Glomerular visceral epithelial cell (primary cell): ENCODE data around the gene MSMB.
A peak's percentile ranks its signal among the peaks of the same experiment; 100 is the strongest.
"Not testable (repeated sequence)": the region's sequence is repeated elsewhere in the genome, so short reads cannot be mapped to it uniquely, and the experiment has no call there.

Experiments used
- DNase-seq: peaks from one replicate; pipeline ENCODE4 v3.0.0-alpha.2; 2016; ENCODE audit errors: extremely low spot score

The MSMB gene

DNA sequence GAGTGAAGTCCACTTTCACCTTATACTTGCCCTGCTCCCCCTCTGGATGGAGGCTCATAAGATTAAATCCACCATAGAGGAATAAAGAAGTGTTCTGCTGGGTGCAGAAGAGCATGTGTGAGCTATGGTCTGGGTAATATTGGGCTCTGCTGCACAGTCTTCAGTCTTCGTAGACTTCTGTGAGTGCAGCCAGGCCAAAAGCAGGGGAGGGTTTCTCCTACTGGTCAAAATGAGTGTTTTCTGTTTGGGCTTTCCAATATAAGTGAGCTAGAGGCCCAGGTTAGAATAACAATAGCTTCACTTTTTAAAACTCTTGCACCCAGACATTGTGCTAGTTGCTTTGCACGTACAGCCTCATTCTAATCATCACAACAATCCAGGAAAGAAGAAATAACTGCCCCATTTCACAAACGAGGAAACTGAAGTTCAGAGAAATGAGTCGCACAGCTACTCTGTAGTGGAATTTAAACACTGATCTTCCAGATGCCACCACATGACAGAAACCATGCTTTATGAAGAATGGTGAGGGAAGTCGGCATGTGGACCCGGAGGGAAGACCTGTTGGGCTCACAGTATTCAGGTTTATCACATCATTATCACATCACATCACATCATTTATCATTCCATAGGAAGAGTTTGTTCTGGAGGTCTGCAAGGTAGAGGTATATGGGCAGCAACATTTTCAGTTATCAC lies 23.8 kb upstream of the MSMB start:
- no peak for DNase-seq

GRCh38 chr10:46068905-46069304 lies 22.8 kb upstream of the MSMB start:
- DNase-seq = no peak

- DNase-seq = no peak
These were observed 22.0 kb upstream of the MSMB start for GRCh38 chr10:46068117-46068516.

DNA sequence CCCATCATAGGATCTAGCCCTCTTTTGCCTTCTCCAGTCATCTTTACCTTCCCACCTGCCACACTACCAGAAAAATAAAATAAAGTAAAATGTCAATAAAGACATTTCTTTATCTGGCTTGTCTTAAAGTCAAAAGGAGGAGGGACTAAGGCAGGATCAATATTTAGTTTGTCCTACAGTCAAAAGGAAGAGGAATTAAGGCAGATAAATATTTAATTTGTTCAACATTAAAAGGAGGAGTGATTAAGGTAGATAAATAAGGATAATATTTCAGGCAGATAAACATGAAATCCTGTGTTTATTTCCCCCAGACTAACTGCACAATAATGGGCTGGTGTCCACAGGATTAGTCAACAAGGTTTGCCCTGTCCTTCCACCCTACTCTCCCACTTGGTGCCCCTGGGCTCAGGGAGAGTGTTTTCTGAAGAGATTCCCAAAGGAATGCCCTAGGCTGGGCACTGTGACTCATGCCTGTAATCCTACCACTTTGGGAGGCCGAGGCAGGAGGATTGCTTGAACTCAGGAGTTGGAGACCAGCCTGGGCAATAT lies 18.3 kb upstream of the MSMB start:
- DNase-seq = no peak

GRCh38 chr10:46062723-46063428 lies 16.8 kb upstream of the MSMB start:
- DNase-seq = no peak

- DNase-seq = no peak
These were observed 14.6 kb upstream of the MSMB start for GRCh38 chr10:46060706-46061105.

DNA sequence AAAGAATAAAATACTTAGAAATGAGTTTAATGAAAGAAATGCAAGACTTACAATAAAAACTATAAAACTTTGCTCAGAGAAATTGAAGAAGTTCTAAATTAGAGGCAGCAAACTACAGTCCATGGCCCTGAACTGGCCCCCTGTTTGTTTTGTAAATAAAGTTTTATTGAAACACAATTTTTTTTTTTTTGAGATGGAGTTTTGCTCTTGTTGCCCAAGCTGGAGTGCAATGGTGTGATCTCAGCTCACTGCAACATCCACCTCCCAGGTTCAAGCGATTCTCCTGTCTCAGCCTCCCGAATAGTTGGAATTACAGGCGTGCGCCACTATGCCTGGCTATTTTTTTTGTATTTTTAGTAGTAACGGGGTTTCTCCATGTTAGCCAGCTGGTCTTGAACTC lies 11.9 kb upstream of the MSMB start:
- DNase-seq = not testable (repeated sequence)

DNA sequence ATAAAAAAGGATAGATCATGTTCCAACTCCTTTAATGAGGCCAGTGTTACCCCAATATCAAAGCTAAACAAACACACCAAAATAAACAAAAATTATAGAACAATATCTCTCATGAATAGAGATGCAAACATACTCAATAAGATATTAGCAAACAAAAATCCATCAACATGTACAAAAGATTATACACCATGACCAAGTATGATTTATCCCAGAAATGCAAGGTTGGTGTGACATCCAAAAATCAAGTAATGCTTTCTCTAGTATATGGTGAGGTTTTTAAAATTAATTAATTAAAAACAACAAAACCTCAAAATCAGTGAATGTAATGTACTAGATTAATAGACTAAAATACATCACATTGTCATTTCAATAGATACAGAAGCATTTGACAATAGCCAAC lies 11.0 kb upstream of the MSMB start:
- DNase-seq = no peak

- no peak for DNase-seq
These were observed 9.7 kb upstream of the MSMB start for GRCh38 chr10:46055771-46056170.

GRCh38 chr10:46053534-46054434 lies 7.7 kb upstream of the MSMB start:
- DNase-seq = no peak

- no peak for DNase-seq
These were observed 6.8 kb upstream of the MSMB start for GRCh38 chr10:46052791-46053375.

DNA sequence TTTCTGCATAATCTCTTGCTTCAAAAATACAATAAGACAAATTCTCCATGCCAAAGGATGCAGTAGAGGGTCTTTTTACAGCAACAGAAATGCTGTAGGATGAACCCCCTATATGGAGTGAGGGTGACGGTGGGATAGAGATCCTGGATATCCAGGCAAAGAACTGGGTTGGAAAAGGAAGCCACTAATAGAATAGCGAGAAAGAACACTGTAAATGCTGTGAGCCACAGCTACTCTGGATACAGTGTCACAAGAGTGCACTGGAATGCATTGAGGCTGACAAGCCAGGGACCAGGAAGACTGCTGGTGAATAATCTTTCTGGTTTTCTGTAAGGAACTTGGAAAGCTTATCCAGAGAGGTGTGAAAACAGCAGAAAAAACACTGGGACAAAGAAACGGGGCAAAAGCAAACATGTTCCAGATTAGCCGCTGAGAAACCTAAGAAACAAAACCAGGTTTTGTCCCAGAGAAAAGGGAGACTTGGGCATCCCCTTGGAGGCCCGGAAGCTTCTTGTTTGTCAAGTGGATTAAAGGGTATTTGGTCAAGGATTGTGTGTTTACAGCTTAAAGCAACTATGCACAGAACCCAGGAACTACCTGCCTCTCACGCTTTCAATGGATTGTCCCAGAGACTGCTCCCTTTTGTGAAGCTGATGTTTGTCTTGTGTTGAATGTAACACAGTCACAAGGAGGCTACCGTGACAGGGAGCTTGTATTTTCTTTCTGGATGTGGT lies 6.2 kb upstream of the MSMB start:
- DNase-seq = no peak

- DNase-seq = peak; percentile 27
These were observed 5.0 kb upstream of the MSMB start for GRCh38 chr10:46050941-46051623.

- not testable (repeated sequence) for DNase-seq
These were observed 3.4 kb upstream of the MSMB start for GRCh38 chr10:46049497-46049831.

DNA sequence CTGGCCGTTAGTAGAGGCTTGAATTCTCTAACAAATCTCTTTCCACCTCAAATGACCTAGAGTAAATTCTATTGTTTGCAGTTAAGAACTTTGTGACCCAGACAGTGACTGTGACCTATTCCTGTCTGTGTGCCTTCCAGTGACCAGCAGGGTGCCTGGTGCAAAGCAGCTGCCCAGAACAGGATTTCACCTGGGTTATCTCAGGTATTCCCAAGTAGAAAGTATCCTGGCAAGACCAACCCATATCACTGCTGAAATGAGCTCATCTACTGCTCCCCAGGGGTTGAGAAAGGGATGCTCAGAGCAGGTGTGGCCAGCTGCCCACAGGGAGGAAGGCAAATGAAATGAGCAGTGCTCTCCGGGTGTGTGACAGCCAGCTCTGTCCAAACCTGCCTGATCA lies 2.1 kb upstream of the MSMB start:
- DNase-seq = no peak

GRCh38 chr10:46042527-46042926 lies 3.5 kb downstream of the MSMB start:
- no peak for DNase-seq

- DNase-seq = no peak
These were observed 6.1 kb downstream of the MSMB start for GRCh38 chr10:46040004-46040403.

DNA sequence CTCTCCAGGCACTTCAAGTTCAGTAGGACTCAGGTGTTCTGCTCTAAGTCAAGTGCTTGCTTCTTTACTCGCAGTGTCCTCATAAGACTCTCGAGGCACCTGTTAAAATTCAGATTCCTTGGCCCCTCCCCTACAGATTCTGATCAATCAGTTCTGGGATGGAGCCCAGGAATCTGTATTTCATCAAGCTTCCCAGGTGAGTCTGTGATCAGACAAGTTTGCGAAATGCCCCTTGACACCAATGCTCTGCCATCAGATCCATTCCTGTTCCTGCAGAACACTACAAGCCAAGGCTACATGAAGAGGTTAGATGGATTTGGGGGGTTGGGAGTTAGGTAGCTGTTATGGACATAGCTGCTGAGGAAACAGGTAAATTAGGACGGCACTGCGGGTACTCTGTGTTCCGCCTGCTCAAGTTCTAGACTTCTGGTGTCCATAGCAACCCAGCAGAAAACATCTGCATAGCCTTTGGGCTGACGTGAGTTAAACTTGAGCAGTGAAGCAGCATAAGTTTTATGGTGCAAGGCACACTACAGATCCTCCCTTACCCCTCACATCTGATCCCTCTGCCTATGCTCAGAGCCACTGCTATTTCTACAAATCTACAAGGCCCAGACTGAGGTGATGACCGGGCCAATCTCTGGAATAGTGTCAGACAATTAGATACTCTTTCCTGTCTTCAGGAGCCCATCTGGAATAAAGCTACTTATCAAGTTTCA lies 8.8 kb downstream of the MSMB start:
- DNase-seq = no peak

GRCh38 chr10:46035923-46036849 lies 9.9 kb downstream of the MSMB start:
- DNase-seq = no peak
